ENCODE data around the gene COL17A1. TPM values are rescaled to one million over a fixed set of nuclear protein-coding genes. Genes with fewer than 3 reads are reported as not detected.

Gene COL17A1
- total RNA-seq, 1 experiment from 2014 or later, result not detected

DNA sequence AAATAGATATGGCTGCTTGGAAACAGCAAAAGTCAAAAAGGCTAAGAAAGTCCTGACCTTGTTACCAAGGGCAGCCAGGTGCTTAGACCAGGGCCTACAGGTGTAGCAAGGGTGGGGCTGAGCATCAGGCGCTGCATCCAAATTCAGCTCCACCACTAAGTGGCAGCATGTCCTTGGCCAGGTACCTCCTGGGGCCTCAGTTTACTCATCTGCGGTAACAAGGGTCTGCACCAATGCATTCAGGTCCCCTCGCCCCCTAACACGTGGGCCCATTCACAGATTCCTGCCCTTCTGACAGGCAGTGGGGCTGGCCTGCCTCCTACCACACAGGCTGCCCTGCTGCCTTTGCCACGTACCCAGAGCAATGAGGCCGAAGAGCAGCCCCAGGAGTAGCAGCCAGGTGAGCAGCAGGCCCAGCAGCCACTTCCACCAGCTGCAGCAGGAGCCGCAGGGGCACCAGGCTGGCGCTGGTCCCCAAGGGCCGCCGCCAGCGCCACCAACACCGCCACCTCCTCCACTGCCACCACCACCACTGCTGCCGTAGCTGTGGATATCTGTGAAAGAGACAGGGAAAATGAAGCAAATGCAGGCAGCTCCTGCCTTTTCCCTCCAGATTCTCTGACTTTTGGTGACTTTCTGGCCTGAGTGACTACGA is 28.9 kb downstream of the COL17A1 start:
- CTCF ChIA-PET, result no interaction called here
- Histone ChIP-seq H3K9me3 (ENCODE audit: low read depth, low read length, poor library complexity, severe bottlenecking) (no peaks in the 10 kb centered on the region), H3K27ac (ENCODE audit: low read depth, low read length, poor library complexity, severe bottlenecking) (no peak overlapping the region), H3K27me3 (replicated peaks; ENCODE audit: insufficient read depth, low read depth, low read length, poor library complexity) (no peaks in the 10 kb centered on the region), H3K4me1 (ENCODE audit: insufficient read depth, low read length, poor library complexity, severe bottlenecking) (no peaks in the 10 kb centered on the region), H3K36me3 (ENCODE audit: insufficient read depth, low read length, poor library complexity, severe bottlenecking) (no peaks in the 10 kb centered on the region), H3K4me3 (ENCODE audit: low read depth, low read length, poor library complexity, severe bottlenecking) (no peak overlapping the region)
- intact Hi-C loops (cut with micrococcal nuclease; ENCODE audit: unreplicated experiment), result no loop called here
- TF ChIP-seq CTCF (conservative IDR thresholded peaks at IDR 0.05; ENCODE audit: low read depth, low read length) (no peak), EZH2 (IDR thresholded peaks at IDR 0.05; ENCODE audit: borderline replicate concordance, low read depth, low read length, poor library complexity, severe bottlenecking) (no peak)
- DNase-seq (ENCODE audit: low spot score), result no peak
- POLR2A ChIA-PET (ENCODE audit: low non-redundant PET), result no interaction called here
- BruUV-seq (replicated peaks), result no TSS peak

DNA sequence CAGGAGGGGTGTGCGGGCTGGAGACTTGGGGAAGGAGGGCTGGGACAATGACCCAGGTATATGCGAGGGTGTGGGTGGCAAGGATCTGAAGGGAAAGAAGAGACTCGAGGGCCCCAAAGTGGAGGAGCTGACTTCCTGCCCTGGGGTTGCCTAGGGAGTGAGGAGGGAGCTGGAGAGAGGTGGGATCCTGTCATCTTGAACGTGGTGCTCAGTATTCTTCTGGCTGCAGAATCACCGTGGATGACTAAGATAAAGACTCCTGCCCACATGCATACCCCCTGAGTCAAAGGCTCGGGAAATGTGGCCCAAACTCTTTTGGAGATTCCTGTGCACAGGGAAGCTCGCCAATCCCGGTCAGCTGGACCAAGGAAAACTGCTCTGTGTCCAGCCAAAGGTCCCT is 31.2 kb downstream of the COL17A1 start:
- CTCF ChIA-PET, result interaction anchor here (0.5 kb wide), 1 partner anchor 206 kb away, joined by 10 read pairs; no protein-coding TSS in a partner anchor
- no peaks in the 10 kb centered on the region for H3K27me3 ChIP-seq (replicated peaks; ENCODE audit: insufficient read depth, low read depth, low read length, poor library complexity)
- no TSS peak for BruUV-seq (replicated peaks)
- no peak for DNase-seq (ENCODE audit: low spot score)
- TF ChIP-seq EZH2 (IDR thresholded peaks at IDR 0.05; ENCODE audit: borderline replicate concordance, low read depth, low read length, poor library complexity, severe bottlenecking), result no peak
- no peak for TF ChIP-seq CTCF (conservative IDR thresholded peaks at IDR 0.05; ENCODE audit: low read depth, low read length)
- H3K4me1 ChIP-seq (ENCODE audit: insufficient read depth, low read length, poor library complexity, severe bottlenecking), result no peaks in the 10 kb centered on the region
- no peak overlapping the region for H3K4me3 ChIP-seq (ENCODE audit: low read depth, low read length, poor library complexity, severe bottlenecking)
- intact Hi-C loops (cut with micrococcal nuclease; ENCODE audit: unreplicated experiment), result no loop called here
- POLR2A ChIA-PET (ENCODE audit: low non-redundant PET), result no interaction called here
- H3K27ac ChIP-seq (ENCODE audit: low read depth, low read length, poor library complexity, severe bottlenecking), result no peak overlapping the region
- H3K9me3 ChIP-seq (ENCODE audit: low read depth, low read length, poor library complexity, severe bottlenecking), result no peaks in the 10 kb centered on the region
- H3K36me3 ChIP-seq (ENCODE audit: insufficient read depth, low read length, poor library complexity, severe bottlenecking), result no peaks in the 10 kb centered on the region

DNA sequence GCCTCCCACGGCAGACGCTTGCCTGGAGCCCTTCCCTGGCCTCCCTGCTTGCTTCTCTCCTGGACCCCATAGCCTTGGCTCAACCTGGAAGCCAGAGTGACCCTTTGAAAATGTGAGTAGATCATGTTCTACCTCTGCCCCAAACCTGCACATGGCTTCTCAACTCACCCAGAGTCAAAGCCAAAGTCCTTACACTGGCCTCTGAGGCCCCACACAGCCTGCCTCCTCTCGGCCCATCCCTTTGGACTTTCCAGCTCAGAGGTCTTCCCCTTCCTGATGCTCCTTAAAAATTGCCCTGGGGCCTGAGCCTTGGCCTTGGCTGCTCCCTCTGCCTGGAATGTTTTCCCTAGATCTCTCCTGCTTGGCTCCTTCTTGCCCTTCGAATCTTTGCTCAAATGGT is 32.5 kb downstream of the COL17A1 start:
- BruUV-seq (replicated peaks), result no TSS peak
- DNase-seq (ENCODE audit: low spot score), result no peak
- ChIA-PET POLR2A (ENCODE audit: low non-redundant PET) (no interaction called here), CTCF (no interaction called here)
- intact Hi-C loops (cut with micrococcal nuclease; ENCODE audit: unreplicated experiment), result no loop called here
- Histone ChIP-seq H3K36me3 (ENCODE audit: insufficient read depth, low read length, poor library complexity, severe bottlenecking) (no peaks in the 10 kb centered on the region), H3K27me3 (replicated peaks; ENCODE audit: insufficient read depth, low read depth, low read length, poor library complexity) (no peaks in the 10 kb centered on the region), H3K4me3 (ENCODE audit: low read depth, low read length, poor library complexity, severe bottlenecking) (no peak overlapping the region), H3K4me1 (ENCODE audit: insufficient read depth, low read length, poor library complexity, severe bottlenecking) (no peaks in the 10 kb centered on the region), H3K27ac (ENCODE audit: low read depth, low read length, poor library complexity, severe bottlenecking) (no peak overlapping the region), H3K9me3 (ENCODE audit: low read depth, low read length, poor library complexity, severe bottlenecking) (no peaks in the 10 kb centered on the region)
- TF ChIP-seq CTCF (conservative IDR thresholded peaks at IDR 0.05; ENCODE audit: low read depth, low read length) (no peak), EZH2 (IDR thresholded peaks at IDR 0.05; ENCODE audit: borderline replicate concordance, low read depth, low read length, poor library complexity, severe bottlenecking) (no peak)
